RWPE1 (cell line): Measurements from ENCODE around the gene MRPL19.
"Not testable (repeated sequence)": the region's sequence is repeated elsewhere in the genome, so short reads cannot be mapped to it uniquely, and the experiment has no call there.

ENCODE experiments used
- CTCF ChIA-PET: fragments of 350-600 bp; sonication (Branson Sonifier 250); formaldehyde crosslinking; extraction: SDS; loops from one replicate; lab custom pipeline; 2021; lab: Yijun Ruan, JAX
- POLR2A ChIA-PET: fragments of 400-600 bp; formaldehyde crosslinking; extraction: SDS; loops from one replicate; lab custom pipeline; 2020; ENCODE audit warnings: antibody characterized with exemption; ENCODE audit not compliant: low non-redundant PET; lab: Yijun Ruan, JAX
- DNase-seq: peaks from one replicate; pipeline ENCODE4 v3.0.0; 2012; ENCODE audit warnings: low spot score
- H3K27ac ChIP-seq: fragments of 450-650 bp; 2 replicates; pipeline ENCODE4 v1.5.1; 2017
- CTCF ChIP-seq: fragments of 450-650 bp; conservative IDR thresholded peaks from 2 replicates; pipeline ENCODE4 v1.5.1; 2017; ENCODE audit warnings: low read depth, mild to moderate bottlenecking

Gene MRPL19

GRCh38 chr2:75657798-75658197 is 11.2 kb downstream of the MRPL19 start:
- DNase-seq: no peak
- no peak for TF ChIP-seq CTCF
- ChIA-PET CTCF (no interaction called here), POLR2A (no interaction called here)
- H3K27ac ChIP-seq: no peak overlapping the region

- no peak overlapping the region for H3K27ac ChIP-seq
- no peak for TF ChIP-seq CTCF
- ChIA-PET POLR2A (no interaction called here), CTCF (interaction anchor here (0.6 to 2.7 kb wide), 3 partner anchors 10 to 26 kb away, joined by 3 to 9 read pairs (median 4); no protein-coding TSS in a partner anchor)
- no peak for DNase-seq
Measured at GRCh38 chr2:75666911-75667310, 20.3 kb downstream of the MRPL19 start.

- CTCF ChIA-PET: interaction anchor here (2.7 kb wide), 1 partner anchor 9 kb away, joined by 9 read pairs; no protein-coding TSS in a partner anchor
- TF ChIP-seq CTCF: no peak
Measured at GRCh38 chr2:75667884-75668283, 21.3 kb downstream of the MRPL19 start.

GRCh38 chr2:75675423-75675822 is 28.8 kb downstream of the MRPL19 start:
- CTCF ChIA-PET, H3K27ac ChIP-seq, DNase-seq, POLR2A ChIA-PET: not testable (repeated sequence)

More at GRCh38 chr2:75667884-75668283, 21.3 kb downstream of the MRPL19 start:
- POLR2A ChIA-PET: no interaction called here
- no peak overlapping the region for H3K27ac ChIP-seq
- DNase-seq: no peak

GRCh38 chr2:75675908-75676307 is 29.3 kb downstream of the MRPL19 start:
- no peak for TF ChIP-seq CTCF
- ChIA-PET POLR2A (no interaction called here), CTCF (interaction anchor here (1.1 kb wide), 1 partner anchor 8 kb away, joined by 9 read pairs; no protein-coding TSS in a partner anchor)
- H3K27ac ChIP-seq: no peak overlapping the region
- DNase-seq: no peak

- DNase-seq: no peak
- POLR2A ChIA-PET: no interaction called here
- CTCF ChIA-PET: interaction anchor here (0.7 to 1.2 kb wide), 6 partner anchors 9 to 344 kb away, joined by 3 to 9 read pairs (median 4); no protein-coding TSS in a partner anchor
- H3K27ac ChIP-seq: no peak overlapping the region
- no peak for TF ChIP-seq CTCF
Measured at GRCh38 chr2:75676464-75676863, 29.9 kb downstream of the MRPL19 start.

GRCh38 chr2:75679556-75679955 is 33.0 kb downstream of the MRPL19 start:
- TF ChIP-seq CTCF: no peak
- no peak overlapping the region for H3K27ac ChIP-seq
- DNase-seq: no peak
- ChIA-PET POLR2A (no interaction called here), CTCF (no interaction called here)
